ENCODE measurements around the gene ASPSCR1. TPM values are rescaled to one million over a fixed set of nuclear protein-coding genes. Genes with fewer than 3 reads are reported as not detected.

Gene ASPSCR1
- total RNA-seq, 2 donors from 2014 or later, result 14.1 to 18.8 TPM

DNA sequence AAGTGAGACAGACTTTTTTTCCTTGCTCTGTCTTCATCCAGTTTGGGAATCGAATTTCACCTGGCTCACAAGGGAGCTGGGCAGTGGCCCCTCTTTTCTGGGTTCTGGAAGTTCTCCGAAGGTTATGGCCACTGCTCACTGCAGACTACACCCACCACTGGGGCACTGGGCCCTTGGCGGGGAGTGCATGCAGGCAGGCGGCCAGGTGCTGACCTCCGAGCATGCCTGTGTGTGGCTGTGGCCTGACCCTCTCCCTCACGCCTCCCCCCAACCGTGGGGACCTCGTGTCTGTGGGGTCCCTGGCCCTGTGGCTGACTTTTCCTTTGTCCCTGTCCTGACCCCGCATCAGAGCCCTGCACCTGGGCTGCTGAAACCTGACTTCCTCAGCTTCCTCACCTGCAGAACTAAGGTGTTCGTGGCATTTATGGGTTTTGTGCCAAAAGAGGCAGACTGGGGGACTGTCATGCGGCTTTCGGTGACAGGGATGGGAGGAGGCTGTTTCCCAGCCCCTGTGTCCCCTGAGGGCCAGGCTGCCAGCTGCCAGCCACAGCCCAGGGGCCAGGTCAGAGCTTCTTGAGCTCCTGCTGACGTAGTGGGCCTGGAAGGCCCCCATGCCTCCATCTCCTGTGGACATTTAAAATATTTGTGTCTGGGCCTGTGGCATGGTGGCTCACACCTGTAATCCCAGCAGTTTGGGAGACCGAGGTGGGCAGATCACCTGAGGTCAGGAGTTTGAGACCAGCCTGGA, 21.4 kb downstream of the ASPSCR1 start:
- H3K9me3 ChIP-seq, result no peaks in the 10 kb centered on the region
- DNase-seq (ENCODE audit: low spot score), result no peak
- no peaks in the 10 kb centered on the region for H3K36me3 ChIP-seq
- H3K27ac ChIP-seq, result no peak overlapping the region
- H3K4me1 ChIP-seq, result peaks cover 0 to 16% of the 10 kb centered on the region in 2 donors
- no peaks in the 10 kb centered on the region for H3K27me3 ChIP-seq
- TF ChIP-seq, protein P1, sequence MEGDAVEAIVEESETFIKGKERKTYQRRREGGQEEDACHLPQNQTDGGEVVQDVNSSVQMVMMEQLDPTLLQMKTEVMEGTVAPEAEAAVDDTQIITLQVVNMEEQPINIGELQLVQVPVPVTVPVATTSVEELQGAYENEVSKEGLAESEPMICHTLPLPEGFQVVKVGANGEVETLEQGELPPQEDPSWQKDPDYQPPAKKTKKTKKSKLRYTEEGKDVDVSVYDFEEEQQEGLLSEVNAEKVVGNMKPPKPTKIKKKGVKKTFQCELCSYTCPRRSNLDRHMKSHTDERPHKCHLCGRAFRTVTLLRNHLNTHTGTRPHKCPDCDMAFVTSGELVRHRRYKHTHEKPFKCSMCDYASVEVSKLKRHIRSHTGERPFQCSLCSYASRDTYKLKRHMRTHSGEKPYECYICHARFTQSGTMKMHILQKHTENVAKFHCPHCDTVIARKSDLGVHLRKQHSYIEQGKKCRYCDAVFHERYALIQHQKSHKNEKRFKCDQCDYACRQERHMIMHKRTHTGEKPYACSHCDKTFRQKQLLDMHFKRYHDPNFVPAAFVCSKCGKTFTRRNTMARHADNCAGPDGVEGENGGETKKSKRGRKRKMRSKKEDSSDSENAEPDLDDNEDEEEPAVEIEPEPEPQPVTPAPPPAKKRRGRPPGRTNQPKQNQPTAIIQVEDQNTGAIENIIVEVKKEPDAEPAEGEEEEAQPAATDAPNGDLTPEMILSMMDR (IDR thresholded peaks at IDR 0.05), result no peak
- H3K4me3 ChIP-seq, result no peak overlapping the region

DNA sequence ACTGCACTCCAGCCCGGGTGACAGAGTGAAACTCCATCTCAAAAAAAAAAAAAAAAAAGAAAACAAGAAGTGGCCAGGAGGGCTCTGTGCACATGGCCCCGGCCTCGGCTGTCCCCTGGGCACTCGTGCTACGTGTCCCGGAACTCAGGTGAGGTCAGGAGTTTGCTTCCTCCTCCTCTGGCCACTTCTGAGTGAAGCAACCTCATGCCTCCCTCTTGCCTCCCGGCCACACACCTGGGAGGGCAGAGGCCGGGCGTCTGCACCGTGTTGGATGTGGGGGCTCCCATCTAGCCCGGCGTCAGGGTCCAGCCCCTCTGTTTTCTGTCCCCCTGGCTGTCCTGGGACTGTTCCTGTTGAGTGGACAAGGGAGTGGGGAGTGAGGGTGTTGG, 22.2 kb downstream of the ASPSCR1 start:
- H3K4me3 ChIP-seq, result no peak overlapping the region
- no peak for DNase-seq (ENCODE audit: low spot score)
- no peaks in the 10 kb centered on the region for H3K27me3 ChIP-seq
- peaks cover 0 to 20% of the 10 kb centered on the region in 2 donors for H3K4me1 ChIP-seq
- no peaks in the 10 kb centered on the region for H3K9me3 ChIP-seq
- TF ChIP-seq, protein P1 (IDR thresholded peaks at IDR 0.05), result no peak
- H3K27ac ChIP-seq, result no peak overlapping the region
- no peaks in the 10 kb centered on the region for H3K36me3 ChIP-seq

DNA sequence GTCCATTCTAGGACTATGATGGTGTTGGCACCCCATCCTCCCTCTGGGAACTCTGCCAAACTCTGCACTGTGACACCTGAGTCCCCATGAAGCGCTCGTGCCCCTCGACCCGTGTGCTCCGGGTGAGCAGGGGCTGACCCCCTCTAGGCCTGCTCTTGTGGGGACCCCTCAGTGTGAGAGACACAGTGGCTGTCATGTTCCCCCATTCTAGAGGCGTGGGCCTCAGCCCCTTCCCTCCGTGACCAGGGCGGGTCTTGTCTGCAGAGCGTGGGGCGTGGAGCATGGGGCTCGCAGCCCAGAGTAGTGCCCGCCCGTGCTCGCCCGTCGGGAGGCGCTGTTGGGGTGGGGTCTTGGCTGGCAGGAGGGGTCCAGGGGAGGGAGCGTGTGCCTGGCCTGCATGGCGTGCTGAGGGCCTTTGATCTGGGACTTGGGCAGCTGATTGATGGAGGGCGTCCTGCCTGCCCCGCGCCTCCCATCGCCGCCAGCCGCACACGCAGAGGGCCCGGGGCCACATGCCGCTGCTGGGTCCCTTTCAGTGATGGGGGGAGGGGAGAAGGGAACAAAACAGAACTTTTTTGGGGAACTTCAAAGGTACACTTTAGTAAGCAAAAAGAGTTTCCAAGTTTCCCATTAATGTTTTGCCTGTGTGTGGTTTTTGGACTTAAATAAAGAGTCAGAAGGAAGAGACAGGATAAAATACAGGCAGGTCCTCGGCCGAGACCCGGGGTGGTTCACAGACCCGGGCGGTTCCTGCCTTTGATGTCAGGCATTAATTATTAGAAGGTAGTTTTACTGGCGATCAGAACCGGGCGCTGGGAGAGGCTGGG, 22.8 kb downstream of the ASPSCR1 start:
- TF ChIP-seq, protein P1 (IDR thresholded peaks at IDR 0.05), result no peak
- Histone ChIP-seq H3K27me3 (no peaks in the 10 kb centered on the region), H3K36me3 (no peaks in the 10 kb centered on the region), H3K4me1 (peaks cover 0 to 20% of the 10 kb centered on the region in 2 donors), H3K4me3 (no peak overlapping the region), H3K9me3 (no peaks in the 10 kb centered on the region), H3K27ac (no peak overlapping the region)
- no peak for DNase-seq (ENCODE audit: low spot score)

DNA sequence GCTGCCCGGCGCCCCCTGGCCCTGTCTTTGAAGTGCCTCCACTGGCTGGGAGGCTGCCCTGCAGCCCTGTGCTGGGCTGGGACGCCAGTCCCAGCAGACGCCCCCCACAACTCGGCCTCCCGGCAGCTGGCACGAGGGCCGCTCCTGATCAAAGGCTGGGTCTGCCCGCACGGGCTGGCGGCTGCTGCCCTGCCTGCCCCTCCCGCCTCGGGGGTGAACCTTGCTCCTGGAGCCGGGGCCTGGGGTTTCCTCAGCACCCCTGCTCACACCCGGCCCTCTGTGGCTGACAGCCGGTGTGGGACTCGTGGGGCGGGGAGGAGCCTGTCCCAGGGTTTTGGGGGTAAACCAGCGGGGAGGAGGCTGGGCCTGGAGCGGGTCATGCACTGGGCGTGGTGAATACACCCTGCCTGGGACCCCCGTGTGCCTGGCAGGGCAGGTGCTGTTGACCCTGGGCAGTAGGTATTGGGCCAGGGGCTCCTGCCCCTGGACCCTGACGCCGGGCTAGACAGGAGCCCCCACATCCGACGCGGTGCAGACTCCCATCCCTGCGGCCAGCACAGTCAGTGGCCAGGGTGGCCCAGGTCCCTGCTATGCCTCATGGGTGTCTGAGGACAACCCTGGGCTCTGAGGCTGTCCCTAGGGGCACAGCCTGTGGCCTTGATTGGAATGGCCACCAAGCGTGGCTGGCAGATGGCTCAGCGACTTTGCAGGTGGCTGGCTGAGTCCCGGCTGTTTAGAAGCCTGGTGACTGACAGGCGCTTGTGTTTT, 23.6 kb downstream of the ASPSCR1 start:
- TF ChIP-seq, protein P1 (IDR thresholded peaks at IDR 0.05), result no peak
- Histone ChIP-seq H3K9me3 (no peaks in the 10 kb centered on the region), H3K27ac (no peak overlapping the region), H3K4me1 (peaks cover 0 to 22% of the 10 kb centered on the region in 2 donors), H3K4me3 (no peak overlapping the region), H3K27me3 (no peaks in the 10 kb centered on the region), H3K36me3 (no peaks in the 10 kb centered on the region)
- no peak for DNase-seq (ENCODE audit: low spot score)

DNA sequence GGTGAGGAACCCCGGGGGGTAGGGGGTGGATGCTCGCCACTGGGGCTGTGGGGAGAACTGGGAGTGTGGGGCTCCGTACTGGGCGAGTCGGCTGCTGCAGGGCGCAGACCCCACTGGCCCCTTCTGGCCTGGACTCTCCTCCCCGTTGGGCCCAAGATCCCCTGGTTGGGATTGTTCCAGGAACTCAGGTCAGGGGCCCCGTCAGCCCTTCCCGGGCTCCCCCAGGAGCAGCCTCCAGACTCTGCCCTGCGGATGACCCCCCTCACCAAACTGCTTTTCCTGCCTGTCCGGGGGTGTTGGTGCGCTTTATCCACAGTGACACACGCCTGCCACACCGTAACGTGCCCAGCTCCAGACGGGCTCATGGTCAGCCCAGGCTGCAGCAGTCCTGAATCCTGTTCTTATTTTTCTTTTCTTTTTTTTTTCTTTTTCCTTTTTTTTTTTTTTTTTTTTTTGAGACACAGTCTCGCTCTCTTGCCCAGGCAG, 24.2 kb downstream of the ASPSCR1 start:
- TF ChIP-seq, protein P1 (IDR thresholded peaks at IDR 0.05), result no peak
- H3K36me3 ChIP-seq, result no peaks in the 10 kb centered on the region

More for the DNA sequence above, 24.2 kb downstream of the ASPSCR1 start:
- no peak for DNase-seq (ENCODE audit: low spot score)
- Histone ChIP-seq H3K9me3 (no peaks in the 10 kb centered on the region), H3K4me3 (no peak overlapping the region), H3K4me1 (peaks cover 0 to 28% of the 10 kb centered on the region in 2 donors), H3K27me3 (no peaks in the 10 kb centered on the region), H3K27ac (no peak overlapping the region)
